ENCODE data around the gene NLGN4X. TPM values are rescaled to one million over a fixed set of nuclear protein-coding genes. Genes with fewer than 3 reads are reported as not detected.

The NLGN4X gene
- total RNA-seq, 4 donors from 2014 or later: 1.7 to 8.2 (median 4.8) TPM

DNA sequence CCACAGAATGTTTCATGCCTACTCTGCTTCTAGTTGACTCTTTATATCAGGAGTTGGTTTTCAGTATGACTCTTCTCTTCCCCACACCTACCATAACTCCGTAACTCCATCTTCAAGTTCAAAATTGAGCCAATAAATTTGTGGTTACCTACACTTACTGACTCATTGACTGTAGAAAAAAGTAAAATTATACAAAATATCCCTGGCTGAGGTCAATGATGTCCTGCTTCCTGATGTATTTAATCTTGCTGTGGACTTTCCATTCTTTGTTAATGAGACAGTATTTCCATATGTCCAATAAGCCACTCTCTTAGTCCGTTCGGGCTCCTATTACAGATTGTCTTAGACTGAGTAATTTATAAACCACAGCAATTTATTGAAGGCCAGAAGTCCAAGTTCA is 9.9 kb upstream of the NLGN4X start:
- no peaks in the 10 kb centered on the region for H3K4me1 ChIP-seq
- no peak overlapping the region for H3K27ac ChIP-seq (replicated peaks in 1 of 4)
- H3K4me3 ChIP-seq: no peak overlapping the region
- H3K27me3 ChIP-seq: no peaks in the 10 kb centered on the region
- TF ChIP-seq EP300 (IDR thresholded peaks at IDR 0.05) (no peak), POLR2A (IDR thresholded peaks at IDR 0.05; ENCODE audit: low read depth) (no peak), CTCF (IDR thresholded peaks at IDR 0.05) (no peak), POLR2AphosphoS5 (IDR thresholded peaks at IDR 0.05) (no peak)
- peaks cover 0 to 12% (median 0%) of the 10 kb centered on the region in 4 donors for H3K9me3 ChIP-seq
- no peaks in the 10 kb centered on the region for H3K36me3 ChIP-seq
- WGBS: 87% methylated on average over 3 of the region's 3 CpGs
- intact Hi-C loops (cut with DNase I): no loop called here
- DNase-seq (ENCODE audit: extremely low spot score): no peak

GRCh38 chrX:6227935-6228334 is 732 bp downstream of the NLGN4X start:
- TF ChIP-seq CTCF (IDR thresholded peaks at IDR 0.05) (no peak), EP300 (IDR thresholded peaks at IDR 0.05) (no peak), POLR2A (IDR thresholded peaks at IDR 0.05; ENCODE audit: low read depth) (no peak), POLR2AphosphoS5 (IDR thresholded peaks at IDR 0.05) (no peak)
- intact Hi-C loops (cut with DNase I): no loop called here
- peak overlapping the region; percentile 37 to 53 (median 41) for H3K4me3 ChIP-seq
- WGBS: 4% methylated on average over 8 of the region's 8 CpGs
- no peaks in the 10 kb centered on the region for H3K9me3 ChIP-seq
- H3K27me3 ChIP-seq: peaks cover 0 to 38% (median 12%) of the 10 kb centered on the region in 4 donors
- H3K4me1 ChIP-seq: peaks cover 0 to 25% (median 16%) of the 10 kb centered on the region in 4 donors
- H3K36me3 ChIP-seq: no peaks in the 10 kb centered on the region
- DNase-seq (ENCODE audit: extremely low spot score): no peak
- H3K27ac ChIP-seq (replicated peaks in 1 of 4): no peak overlapping the region

DNA sequence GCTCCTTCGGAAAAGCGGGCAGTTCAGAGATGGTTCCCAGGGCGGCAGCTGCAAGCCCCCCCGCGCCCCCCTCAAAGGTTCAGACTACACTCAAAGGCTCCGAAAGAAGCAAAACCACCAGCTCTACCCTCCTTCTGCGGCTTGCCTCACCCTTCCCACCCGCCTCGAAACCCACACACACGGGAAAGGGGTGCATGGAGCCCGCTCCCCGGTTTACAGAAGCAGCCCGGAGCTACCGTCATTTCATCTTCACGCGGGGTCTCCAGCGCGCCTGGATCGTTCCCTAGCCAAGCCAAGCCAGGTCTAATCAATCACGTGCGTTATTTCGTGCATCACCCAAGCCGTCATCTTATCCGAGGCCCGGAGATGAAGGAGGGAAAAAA is 1.2 kb downstream of the NLGN4X start:
- Histone ChIP-seq H3K4me1 (peaks cover 0 to 25% (median 16%) of the 10 kb centered on the region in 4 donors), H3K27ac (replicated peaks in 1 of 4) (peak overlapping the region in 1 of 4 donors; percentile 46), H3K27me3 (peaks cover 0 to 38% (median 12%) of the 10 kb centered on the region in 4 donors), H3K36me3 (no peaks in the 10 kb centered on the region), H3K9me3 (no peaks in the 10 kb centered on the region), H3K4me3 (peak overlapping the region; percentile 37 to 53 (median 41))
- under 1% methylated on average over 23 of the region's 25 CpGs for WGBS
- no peak for TF ChIP-seq CTCF (IDR thresholded peaks at IDR 0.05)
- TF ChIP-seq EP300 (IDR thresholded peaks at IDR 0.05): no peak
- no peak for TF ChIP-seq POLR2AphosphoS5 (IDR thresholded peaks at IDR 0.05)
- TF ChIP-seq POLR2A (IDR thresholded peaks at IDR 0.05; ENCODE audit: low read depth): no peak
- intact Hi-C loops (cut with DNase I): no loop called here
- DNase-seq (ENCODE audit: extremely low spot score): no peak

DNA sequence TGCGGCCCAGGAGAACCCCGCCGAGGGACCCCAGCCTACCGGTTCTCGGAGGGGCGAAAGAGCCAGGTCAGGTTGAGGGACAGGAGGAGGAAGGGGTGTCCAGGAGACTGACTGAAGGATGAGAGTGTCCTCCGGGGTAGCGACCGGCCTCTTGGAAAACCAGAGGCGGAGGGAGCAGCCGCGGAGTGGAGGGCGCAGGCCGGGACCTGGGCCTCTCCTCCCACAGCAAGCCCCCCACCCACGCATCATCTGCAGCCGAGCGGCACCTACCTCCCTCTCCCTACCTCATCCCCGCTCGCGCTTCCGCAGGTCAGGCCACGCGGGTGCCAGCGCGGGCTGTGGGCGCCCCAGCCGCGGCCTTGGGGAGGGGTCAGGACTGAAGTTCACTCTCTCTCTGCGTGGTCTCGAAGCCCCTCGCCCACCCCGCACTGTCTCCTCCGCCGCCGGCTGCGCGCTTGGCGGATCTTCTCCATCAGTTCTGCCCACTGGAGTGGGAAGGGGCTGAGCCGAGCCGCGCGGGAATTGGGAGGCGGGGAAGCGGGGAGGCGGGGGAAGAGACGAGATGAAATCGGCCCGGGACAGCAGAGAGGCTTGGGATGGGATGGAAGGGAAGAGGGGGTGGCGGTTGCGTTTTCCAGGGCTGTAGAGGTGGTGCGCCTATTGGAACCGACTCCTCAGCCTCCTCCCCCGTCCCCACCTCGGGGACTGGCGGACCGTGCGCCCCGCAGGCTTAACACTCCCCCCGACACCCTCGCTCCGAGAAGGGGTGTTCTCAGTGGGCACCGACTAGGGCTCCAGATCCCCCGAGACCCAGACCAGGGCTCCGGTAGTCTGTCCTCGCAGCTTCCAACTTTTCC is 1.8 kb downstream of the NLGN4X start:
- Histone ChIP-seq H3K9me3 (no peaks in the 10 kb centered on the region), H3K4me1 (peaks cover 0 to 25% (median 16%) of the 10 kb centered on the region in 4 donors), H3K4me3 (peak overlapping the region; percentile 37 to 53 (median 41)), H3K27ac (replicated peaks in 1 of 4) (peak overlapping the region in 3 of 4 donors; percentile 13 to 46 (median 18)), H3K36me3 (no peaks in the 10 kb centered on the region), H3K27me3 (peaks cover 0 to 38% (median 12%) of the 10 kb centered on the region in 4 donors)
- intact Hi-C loops (cut with DNase I): no loop called here
- no peak for DNase-seq (ENCODE audit: extremely low spot score)
- no peak for TF ChIP-seq CTCF (IDR thresholded peaks at IDR 0.05)
- no peak for TF ChIP-seq POLR2A (IDR thresholded peaks at IDR 0.05; ENCODE audit: low read depth)
- TF ChIP-seq EP300 (IDR thresholded peaks at IDR 0.05): no peak
- TF ChIP-seq POLR2AphosphoS5 (IDR thresholded peaks at IDR 0.05): no peak
- WGBS: 0% methylated on average over 11 of the region's 65 CpGs
